ENCODE results near the gene KIFC3. TPM values are rescaled to one million over a fixed set of nuclear protein-coding genes. Genes with fewer than 3 reads are reported as not detected.
A peak's percentile ranks its signal among the peaks of the same experiment; 100 is the strongest.

KIFC3 gene
- total RNA-seq, 1 donor from 2014 or later, result 0.52 TPM

GRCh38 chr16:57761957-57762356 is 40.3 kb downstream of the KIFC3 start:
- intact Hi-C loops (cut with micrococcal nuclease), result no loop called here
- H3K9me3 Mint-ChIP-seq, result no peaks in the 10 kb centered on the region
- no peak for DNase-seq (ENCODE audit: low spot score)
- no peak overlapping the region for H3K27ac Mint-ChIP-seq
- H3K36me3 Mint-ChIP-seq (ENCODE audit: low read depth), result no peaks in the 10 kb centered on the region
- H3K4me3 Mint-ChIP-seq (ENCODE audit: low read depth), result no peak overlapping the region
- H3K27me3 Mint-ChIP-seq (ENCODE audit: low read depth), result no peaks in the 10 kb centered on the region
- peaks cover 2% of the 10 kb centered on the region for H3K4me1 Mint-ChIP-seq (ENCODE audit: low read depth)

- intact Hi-C loops (cut with micrococcal nuclease), result no loop called here
- H3K4me3 Mint-ChIP-seq (ENCODE audit: low read depth), result no peak overlapping the region
- peaks cover under 1% of the 10 kb centered on the region for H3K36me3 Mint-ChIP-seq (ENCODE audit: low read depth)
- peaks cover 2% of the 10 kb centered on the region for H3K4me1 Mint-ChIP-seq (ENCODE audit: low read depth)
- no peak for DNase-seq (ENCODE audit: low spot score)
- H3K27ac Mint-ChIP-seq, result no peak overlapping the region
- no peaks in the 10 kb centered on the region for H3K27me3 Mint-ChIP-seq (ENCODE audit: low read depth)
- no peaks in the 10 kb centered on the region for H3K9me3 Mint-ChIP-seq
Measured at GRCh38 chr16:57761301-57761700, 41.0 kb downstream of the KIFC3 start.

GRCh38 chr16:57760357-57761160 is 41.7 kb downstream of the KIFC3 start:
- Mint-ChIP-seq H3K27ac (no peak overlapping the region), H3K4me1 (ENCODE audit: low read depth) (peaks cover 6% of the 10 kb centered on the region), H3K27me3 (ENCODE audit: low read depth) (no peaks in the 10 kb centered on the region), H3K36me3 (ENCODE audit: low read depth) (peaks cover 5% of the 10 kb centered on the region), H3K4me3 (ENCODE audit: low read depth) (no peak overlapping the region), H3K9me3 (no peaks in the 10 kb centered on the region)
- no peak for DNase-seq (ENCODE audit: low spot score)
- intact Hi-C loops (cut with micrococcal nuclease), result no loop called here

- DNase-seq (ENCODE audit: low spot score), result no peak
- H3K4me3 Mint-ChIP-seq (ENCODE audit: low read depth), result no peak overlapping the region
- no peaks in the 10 kb centered on the region for H3K27me3 Mint-ChIP-seq (ENCODE audit: low read depth)
- peaks cover 6% of the 10 kb centered on the region for H3K4me1 Mint-ChIP-seq (ENCODE audit: low read depth)
- intact Hi-C loops (cut with micrococcal nuclease), result loop anchor here (5.0 kb wide), 2 partner anchors 138 to 243 kb away; partner anchors contain the start of genes USB1 and ZNF319
- peaks cover 5% of the 10 kb centered on the region for H3K36me3 Mint-ChIP-seq (ENCODE audit: low read depth)
- H3K9me3 Mint-ChIP-seq, result no peaks in the 10 kb centered on the region
- no peak overlapping the region for H3K27ac Mint-ChIP-seq
Measured at GRCh38 chr16:57759541-57760356, 42.5 kb downstream of the KIFC3 start.

GRCh38 chr16:57759131-57759530 is 43.2 kb downstream of the KIFC3 start:
- Mint-ChIP-seq H3K4me3 (ENCODE audit: low read depth) (no peak overlapping the region), H3K36me3 (ENCODE audit: low read depth) (peaks cover 5% of the 10 kb centered on the region), H3K27me3 (ENCODE audit: low read depth) (no peaks in the 10 kb centered on the region), H3K4me1 (ENCODE audit: low read depth) (peaks cover 6% of the 10 kb centered on the region), H3K27ac (no peak overlapping the region), H3K9me3 (no peaks in the 10 kb centered on the region)
- DNase-seq (ENCODE audit: low spot score), result no peak
- intact Hi-C loops (cut with micrococcal nuclease), result loop anchor here (5.0 kb wide), 2 partner anchors 138 to 243 kb away; partner anchors contain the start of genes USB1 and ZNF319

DNA sequence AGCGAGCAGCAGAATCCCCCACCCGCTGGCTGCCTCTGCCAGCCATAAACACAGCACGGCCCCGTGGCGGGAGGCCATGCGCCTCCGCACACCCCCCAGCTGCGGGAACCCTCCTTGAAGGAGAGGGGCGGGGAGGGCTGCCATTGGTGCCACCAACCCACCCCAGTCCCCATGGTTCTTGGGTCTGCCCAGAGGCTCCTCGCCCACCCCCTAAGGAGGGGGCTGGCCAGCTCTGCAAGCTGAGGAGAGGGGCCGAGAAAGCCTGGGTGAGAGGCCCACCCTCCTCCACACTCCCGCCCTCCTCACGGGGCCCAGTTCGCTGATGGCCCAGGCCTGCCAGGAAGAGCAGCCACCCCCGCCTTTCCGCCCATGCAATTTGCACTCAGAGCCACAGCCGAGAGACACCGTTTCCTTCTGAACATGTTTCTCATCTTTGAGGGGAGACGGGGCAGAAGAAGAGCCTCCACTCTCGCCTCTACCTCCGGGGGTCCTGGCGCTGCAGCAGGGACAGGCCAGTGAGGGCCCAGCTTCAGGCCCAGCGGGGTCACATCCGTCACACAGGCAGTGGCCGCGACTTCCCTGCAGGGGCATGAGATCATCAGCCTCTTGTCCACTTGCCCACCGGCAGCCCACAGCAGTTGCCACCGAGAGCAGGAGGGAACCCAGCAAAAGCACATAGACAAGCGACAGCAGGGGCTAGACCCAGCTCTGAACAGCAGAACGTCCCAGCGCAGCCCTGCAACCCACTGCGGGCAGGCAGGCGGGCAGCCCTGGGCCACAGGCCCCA is 43.8 kb downstream of the KIFC3 start:
- H3K36me3 Mint-ChIP-seq (ENCODE audit: low read depth), result peaks cover 5% of the 10 kb centered on the region
- intact Hi-C loops (cut with micrococcal nuclease), result loop anchor here (5.0 kb wide), 2 partner anchors 139 to 244 kb away; partner anchors contain the start of genes USB1 and ZNF319
- H3K9me3 Mint-ChIP-seq, result no peaks in the 10 kb centered on the region
- DNase-seq (ENCODE audit: low spot score), result no peak
- H3K27ac Mint-ChIP-seq, result no peak overlapping the region
- no peak overlapping the region for H3K4me3 Mint-ChIP-seq (ENCODE audit: low read depth)
- H3K27me3 Mint-ChIP-seq (ENCODE audit: low read depth), result no peaks in the 10 kb centered on the region
- H3K4me1 Mint-ChIP-seq (ENCODE audit: low read depth), result peaks cover 6% of the 10 kb centered on the region

- no peak for DNase-seq (ENCODE audit: low spot score)
Measured at GRCh38 chr16:57757883-57758282, 44.4 kb downstream of the KIFC3 start.

DNA sequence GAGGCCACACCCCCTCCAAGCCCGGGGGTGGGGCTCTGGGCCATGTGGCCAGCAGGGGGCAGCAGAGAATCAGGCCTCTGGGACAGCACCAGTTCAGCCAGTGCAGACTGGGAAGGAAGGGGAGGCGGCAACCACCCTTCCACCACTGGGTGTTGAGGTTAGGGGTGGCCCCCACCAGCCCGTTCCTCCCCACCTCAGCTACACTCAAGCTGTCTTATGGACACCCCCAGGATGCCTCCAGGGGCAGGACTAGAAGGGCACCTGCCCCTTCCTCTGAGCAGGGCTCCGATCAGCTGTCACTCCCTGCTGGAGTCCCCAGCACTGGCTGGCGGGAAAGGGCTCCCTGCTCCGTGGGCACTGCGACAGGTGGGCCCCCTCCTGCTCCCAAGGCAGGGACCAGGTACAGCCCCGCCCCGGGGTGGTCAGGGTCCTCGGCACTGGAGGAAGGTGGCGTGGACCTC is 44.9 kb downstream of the KIFC3 start:
- Mint-ChIP-seq H3K4me1 (ENCODE audit: low read depth) (peaks cover 6% of the 10 kb centered on the region), H3K36me3 (ENCODE audit: low read depth) (peaks cover 5% of the 10 kb centered on the region), H3K4me3 (ENCODE audit: low read depth) (no peak overlapping the region), H3K27ac (no peak overlapping the region), H3K9me3 (no peaks in the 10 kb centered on the region), H3K27me3 (ENCODE audit: low read depth) (no peaks in the 10 kb centered on the region)
- intact Hi-C loops (cut with micrococcal nuclease), result loop anchor here (2.0 to 5.0 kb wide), 3 partner anchors 105 to 245 kb away; partner anchors contain the start of genes USB1 and ZNF319
- DNase-seq (ENCODE audit: low spot score), result peak; percentile 79

More at GRCh38 chr16:57757883-57758282, 44.4 kb downstream of the KIFC3 start:
- Mint-ChIP-seq H3K4me1 (ENCODE audit: low read depth) (peaks cover 6% of the 10 kb centered on the region), H3K4me3 (ENCODE audit: low read depth) (no peak overlapping the region), H3K27me3 (ENCODE audit: low read depth) (no peaks in the 10 kb centered on the region), H3K9me3 (no peaks in the 10 kb centered on the region), H3K36me3 (ENCODE audit: low read depth) (peaks cover 5% of the 10 kb centered on the region), H3K27ac (no peak overlapping the region)
- intact Hi-C loops (cut with micrococcal nuclease), result loop anchor here (2.0 to 5.0 kb wide), 3 partner anchors 105 to 244 kb away; partner anchors contain the start of genes USB1 and ZNF319

GRCh38 chr16:57756424-57757325 is 45.6 kb downstream of the KIFC3 start:
- no peak for DNase-seq (ENCODE audit: low spot score)
- H3K9me3 Mint-ChIP-seq, result no peaks in the 10 kb centered on the region
- H3K27me3 Mint-ChIP-seq (ENCODE audit: low read depth), result no peaks in the 10 kb centered on the region
- peaks cover 6% of the 10 kb centered on the region for H3K4me1 Mint-ChIP-seq (ENCODE audit: low read depth)
- no peak overlapping the region for H3K4me3 Mint-ChIP-seq (ENCODE audit: low read depth)
- intact Hi-C loops (cut with micrococcal nuclease), result loop anchor here (2.0 to 5.0 kb wide), 3 partner anchors 106 to 246 kb away; partner anchors contain the start of genes USB1 and ZNF319
- peaks cover 9% of the 10 kb centered on the region for H3K36me3 Mint-ChIP-seq (ENCODE audit: low read depth)
- no peak overlapping the region for H3K27ac Mint-ChIP-seq

GRCh38 chr16:57755726-57756423 is 46.4 kb downstream of the KIFC3 start:
- no peak for DNase-seq (ENCODE audit: low spot score)
- Mint-ChIP-seq H3K36me3 (ENCODE audit: low read depth) (peaks cover 9% of the 10 kb centered on the region), H3K9me3 (no peaks in the 10 kb centered on the region), H3K27me3 (ENCODE audit: low read depth) (no peaks in the 10 kb centered on the region), H3K4me1 (ENCODE audit: low read depth) (peaks cover 6% of the 10 kb centered on the region), H3K4me3 (ENCODE audit: low read depth) (no peak overlapping the region), H3K27ac (no peak overlapping the region)
- intact Hi-C loops (cut with micrococcal nuclease), result loop anchor here (2.0 to 5.0 kb wide), 3 partner anchors 107 to 246 kb away; partner anchors contain the start of genes USB1 and ZNF319
